ENCODE results near the gene IQCH. TPM values are rescaled to one million over a fixed set of nuclear protein-coding genes. Genes with fewer than 3 reads are reported as not detected.
"Not testable (repeated sequence)": the region's sequence is repeated elsewhere in the genome, so short reads cannot be mapped to it uniquely, and the experiment has no call there.

Gene IQCH
- total RNA-seq, 2 donors from 2014 or later = 3.6 to 3.7 TPM

DNA sequence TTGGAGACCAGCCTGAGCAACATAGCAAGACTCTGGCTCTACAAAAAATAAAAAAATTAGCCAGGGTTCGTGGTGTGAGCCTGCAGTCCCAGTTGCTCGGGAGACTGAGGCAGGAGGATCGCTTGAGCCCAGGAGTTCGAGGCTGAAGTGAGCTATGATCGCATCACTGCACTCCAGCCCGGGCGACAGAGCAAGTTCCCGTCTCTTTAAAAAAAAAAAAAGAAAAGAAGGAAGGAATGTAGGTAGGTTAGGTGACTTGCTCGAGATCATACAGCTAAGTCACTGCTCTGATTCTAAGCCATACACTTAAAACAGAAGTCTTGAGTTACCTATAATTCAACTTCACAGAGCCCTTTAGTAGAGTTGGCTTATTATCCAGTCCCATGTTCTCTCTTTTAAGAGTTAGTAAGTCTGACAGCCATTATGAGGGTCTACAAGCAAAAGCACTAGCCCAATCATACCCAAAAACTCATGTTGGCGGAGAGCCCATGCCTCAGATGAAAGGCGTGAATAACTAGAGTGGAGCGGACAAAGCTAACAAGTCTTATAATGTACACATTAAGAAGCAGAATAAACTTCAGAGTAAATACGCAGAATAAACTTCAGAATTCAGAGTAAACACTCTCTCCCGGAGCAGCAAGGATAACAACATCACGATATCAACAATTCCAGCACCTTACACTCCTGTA lies 893 bp upstream of the IQCH start:
- Mint-ChIP-seq H3K27me3 (ENCODE audit: low read depth) (peaks cover 17% of the 10 kb centered on the region), H3K27ac (peak overlapping the region; percentile 97), H3K4me1 (ENCODE audit: low read depth) (peaks cover 53% of the 10 kb centered on the region), H3K4me3 (peak overlapping the region; percentile 97), H3K36me3 (ENCODE audit: insufficient read depth in 2 of 2) (peaks cover 5 to 8% of the 10 kb centered on the region in 2 donors), H3K9me3 (no peaks in the 10 kb centered on the region)
- ATAC-seq (replicated peaks in 1 of 2) (no peak), DNase-seq (no peak)

DNA sequence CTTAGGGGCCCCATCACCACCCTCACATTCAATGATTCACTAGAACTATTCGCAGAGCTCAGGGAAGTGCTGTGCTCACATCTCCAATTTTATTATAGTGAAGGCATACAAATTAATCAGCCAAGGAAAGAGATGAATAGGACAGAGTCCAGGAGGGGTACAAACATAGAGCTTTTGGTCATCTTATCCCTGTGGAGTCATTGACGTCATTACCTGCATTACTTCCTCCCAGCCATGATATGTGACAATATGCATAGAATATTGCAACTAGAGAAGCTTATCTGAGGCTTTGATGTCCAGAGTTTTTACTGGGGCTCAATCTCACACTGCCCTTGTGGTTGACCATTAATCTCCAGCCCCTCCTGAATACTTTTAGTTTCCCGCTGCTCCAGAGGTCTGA lies 1.5 kb downstream of the IQCH start:
- no peaks in the 10 kb centered on the region for H3K9me3 Mint-ChIP-seq
- H3K27ac Mint-ChIP-seq = no peak overlapping the region

DNA sequence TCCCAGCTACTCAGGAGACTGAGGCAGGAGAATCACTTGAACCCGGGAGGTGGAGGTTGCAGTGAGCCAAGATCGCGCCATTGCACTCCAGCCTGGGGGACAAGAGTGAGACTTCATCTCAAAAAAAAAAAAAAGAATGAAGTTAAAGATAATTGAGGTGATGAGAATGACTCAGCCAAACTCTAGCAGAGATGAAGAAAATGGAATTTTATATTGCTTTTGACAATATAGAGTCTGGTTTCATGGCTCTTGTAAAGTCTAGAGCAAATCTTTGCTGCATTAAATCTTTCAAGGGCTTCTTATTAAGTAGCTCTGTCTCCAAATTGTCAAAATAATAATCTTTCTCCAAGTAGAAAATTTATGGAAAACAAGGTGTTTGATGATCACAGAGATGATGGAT lies 3.8 kb downstream of the IQCH start:
- H3K4me3 Mint-ChIP-seq; H3K9me3 Mint-ChIP-seq; H3K27ac Mint-ChIP-seq; H3K36me3 Mint-ChIP-seq (ENCODE audit: insufficient read depth in 2 of 2); DNase-seq; ATAC-seq (replicated peaks in 1 of 2): not testable (repeated sequence)
- Mint-ChIP-seq H3K27me3 (ENCODE audit: low read depth) (peaks cover 17% of the 10 kb centered on the region), H3K4me1 (ENCODE audit: low read depth) (peaks cover 16% of the 10 kb centered on the region)

More for the DNA sequence above, 1.5 kb downstream of the IQCH start:
- Mint-ChIP-seq H3K27me3 (ENCODE audit: low read depth) (peaks cover 17% of the 10 kb centered on the region), H3K36me3 (ENCODE audit: insufficient read depth in 2 of 2) (peaks cover 3 to 6% of the 10 kb centered on the region in 2 donors), H3K4me1 (ENCODE audit: low read depth) (peaks cover 38% of the 10 kb centered on the region), H3K4me3 (peak overlapping the region; percentile 77 to 97)
- DNase-seq (no peak), ATAC-seq (replicated peaks in 1 of 2) (no peak)

DNA sequence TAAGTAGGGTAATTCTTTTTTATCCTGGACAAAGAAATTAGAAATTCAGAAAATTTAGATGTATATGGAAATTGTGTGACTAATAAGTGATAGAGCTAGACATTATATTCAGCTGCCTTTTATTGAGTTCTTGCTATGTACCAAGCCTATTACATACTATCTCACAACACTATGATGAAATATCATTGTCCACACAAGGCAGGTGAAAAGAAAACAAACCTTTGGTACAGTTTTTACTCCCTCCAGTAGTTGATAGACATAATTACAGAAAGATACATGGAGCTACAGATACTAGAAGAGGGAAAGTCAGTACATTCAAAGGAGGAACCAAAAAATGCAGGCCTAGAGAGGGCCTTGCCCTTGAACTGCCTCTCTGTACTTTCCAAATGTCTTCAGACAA lies 4.8 kb downstream of the IQCH start:
- Mint-ChIP-seq H3K27ac (no peak overlapping the region), H3K9me3 (no peaks in the 10 kb centered on the region)
- no peak for ATAC-seq (replicated peaks in 1 of 2)

DNA sequence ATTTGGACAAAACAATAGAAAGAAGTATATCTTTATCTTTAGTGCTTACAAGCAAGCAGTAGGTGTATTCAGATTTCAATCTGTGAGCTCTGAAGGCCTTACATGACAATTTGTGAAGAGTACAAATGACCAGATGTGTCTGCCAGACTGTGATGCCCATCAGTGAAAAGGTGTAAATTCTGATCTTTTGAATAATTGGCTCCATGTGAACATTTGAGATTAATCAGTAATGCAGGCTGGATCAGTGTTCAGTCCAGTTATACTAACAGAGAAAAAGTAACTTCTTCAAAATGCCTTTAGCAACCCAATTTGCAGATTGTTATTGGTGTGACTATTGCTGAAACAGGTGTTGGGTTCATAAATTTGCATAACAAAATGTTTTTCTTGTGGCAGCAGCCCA lies 5.2 kb downstream of the IQCH start:
- H3K9me3 Mint-ChIP-seq = no peaks in the 10 kb centered on the region
- peaks cover 17% of the 10 kb centered on the region for H3K27me3 Mint-ChIP-seq (ENCODE audit: low read depth)
- H3K27ac Mint-ChIP-seq = no peak overlapping the region
- DNase-seq (no peak), ATAC-seq (replicated peaks in 1 of 2) (no peak)
- H3K36me3 Mint-ChIP-seq (ENCODE audit: insufficient read depth in 2 of 2) = peaks cover 0 to 1% of the 10 kb centered on the region in 2 donors
- H3K4me3 Mint-ChIP-seq = no peak overlapping the region
- peaks cover 12% of the 10 kb centered on the region for H3K4me1 Mint-ChIP-seq (ENCODE audit: low read depth)

More for the DNA sequence above, 4.8 kb downstream of the IQCH start:
- Mint-ChIP-seq H3K27me3 (ENCODE audit: low read depth) (peaks cover 17% of the 10 kb centered on the region), H3K4me1 (ENCODE audit: low read depth) (peaks cover 14% of the 10 kb centered on the region), H3K4me3 (no peak overlapping the region), H3K36me3 (ENCODE audit: insufficient read depth in 2 of 2) (peaks cover 0 to 3% of the 10 kb centered on the region in 2 donors)
- DNase-seq = no peak

DNA sequence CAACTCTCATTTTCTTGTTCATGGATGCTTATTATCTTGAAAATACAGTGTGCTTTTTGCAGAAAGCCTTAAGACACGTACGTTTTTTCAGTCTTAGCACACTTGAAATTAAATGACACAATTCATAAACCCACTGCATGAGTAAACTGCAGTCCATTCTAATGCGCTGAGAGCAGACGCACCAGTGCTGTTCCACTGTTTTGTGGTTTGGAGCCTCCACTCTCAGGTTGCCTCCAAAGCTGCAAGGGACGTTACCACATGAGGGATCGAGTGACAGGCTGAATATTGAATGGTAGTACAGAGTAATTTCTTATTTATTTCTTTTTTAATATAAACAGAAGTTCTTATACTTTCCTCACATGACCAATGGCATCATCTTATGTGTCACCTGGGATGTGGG lies 12.3 kb downstream of the IQCH start:
- Mint-ChIP-seq H3K4me3 (no peak overlapping the region), H3K9me3 (no peaks in the 10 kb centered on the region), H3K36me3 (ENCODE audit: insufficient read depth in 2 of 2) (no peaks in the 10 kb centered on the region), H3K27me3 (ENCODE audit: low read depth) (peaks cover 5% of the 10 kb centered on the region), H3K27ac (no peak overlapping the region), H3K4me1 (ENCODE audit: low read depth) (peaks cover 10% of the 10 kb centered on the region)
- DNase-seq = no peak
- peak in 1 of 2 donors; percentile 19 for ATAC-seq (replicated peaks in 1 of 2)

DNA sequence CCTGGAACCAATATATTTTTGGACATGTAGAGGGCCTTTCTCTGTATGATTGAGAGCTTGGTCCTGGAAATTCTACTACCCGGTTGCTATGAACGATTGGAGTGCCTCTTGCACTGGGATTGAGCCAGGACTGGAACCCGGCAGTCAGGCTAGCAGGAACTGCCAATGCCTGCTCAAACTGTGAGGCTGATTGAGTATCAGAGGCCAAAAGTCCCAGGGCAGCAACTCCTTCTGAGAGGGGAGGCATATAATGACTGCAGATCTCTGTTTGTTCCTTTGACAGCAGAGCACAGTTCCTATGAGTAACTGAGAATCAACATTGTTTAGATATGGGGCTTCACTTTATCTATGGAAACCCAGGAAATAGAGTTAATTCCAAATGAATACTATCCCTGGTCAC lies 12.9 kb downstream of the IQCH start:
- Mint-ChIP-seq H3K4me1 (ENCODE audit: low read depth) (peaks cover 10% of the 10 kb centered on the region), H3K9me3 (no peaks in the 10 kb centered on the region), H3K36me3 (ENCODE audit: insufficient read depth in 2 of 2) (no peaks in the 10 kb centered on the region), H3K27me3 (ENCODE audit: low read depth) (peaks cover 5% of the 10 kb centered on the region), H3K27ac (no peak overlapping the region), H3K4me3 (no peak overlapping the region)
- ATAC-seq (replicated peaks in 1 of 2) = no peak
- no peak for DNase-seq

DNA sequence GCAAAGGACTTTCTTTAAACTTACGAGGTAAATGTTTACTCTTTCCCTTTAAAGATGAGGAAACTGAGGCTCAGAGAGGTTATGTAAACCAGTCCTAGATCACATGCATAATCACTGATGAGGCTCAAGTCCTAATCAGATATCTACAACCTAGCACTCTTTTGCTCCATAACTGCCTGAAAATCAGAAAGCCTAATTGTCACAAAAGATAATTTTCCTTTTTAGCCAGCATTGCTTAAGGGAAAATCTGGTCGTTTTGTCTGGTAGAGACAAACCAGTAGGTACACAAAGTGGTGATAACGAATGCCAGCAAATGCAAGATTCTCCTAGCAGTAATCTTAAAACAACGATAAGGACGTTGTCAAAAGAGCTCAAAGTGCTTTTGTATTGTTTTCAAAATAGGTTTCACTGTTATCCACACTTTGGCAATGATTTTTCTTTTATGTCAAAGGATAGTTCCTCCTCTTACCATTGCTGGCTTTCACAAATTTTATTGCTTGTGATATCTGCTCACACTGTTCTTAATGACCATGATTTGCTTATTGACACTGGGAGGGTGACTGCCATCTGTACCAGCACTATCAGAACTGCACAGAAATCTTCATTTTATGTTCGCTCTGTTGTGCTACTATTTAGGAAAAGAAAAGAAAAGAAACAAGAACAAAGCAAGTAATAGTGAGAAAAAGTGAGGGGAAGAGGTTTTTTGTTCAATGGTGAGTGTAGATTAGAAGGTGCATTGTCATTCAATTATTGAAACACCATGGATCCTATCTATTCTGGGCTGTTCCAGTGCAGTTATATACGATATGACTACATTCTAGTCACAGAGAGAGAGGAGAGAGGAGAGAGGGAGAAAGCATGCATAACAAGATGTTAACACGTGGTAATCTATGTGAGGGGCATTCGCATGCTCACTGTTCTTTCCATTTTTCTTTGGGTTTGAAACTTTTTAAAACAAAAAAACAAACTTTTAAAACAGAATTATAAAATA lies 13.7 kb downstream of the IQCH start:
- ATAC-seq (replicated peaks in 1 of 2) = no peak
- H3K4me1 Mint-ChIP-seq (ENCODE audit: low read depth) = peaks cover 10% of the 10 kb centered on the region

DNA sequence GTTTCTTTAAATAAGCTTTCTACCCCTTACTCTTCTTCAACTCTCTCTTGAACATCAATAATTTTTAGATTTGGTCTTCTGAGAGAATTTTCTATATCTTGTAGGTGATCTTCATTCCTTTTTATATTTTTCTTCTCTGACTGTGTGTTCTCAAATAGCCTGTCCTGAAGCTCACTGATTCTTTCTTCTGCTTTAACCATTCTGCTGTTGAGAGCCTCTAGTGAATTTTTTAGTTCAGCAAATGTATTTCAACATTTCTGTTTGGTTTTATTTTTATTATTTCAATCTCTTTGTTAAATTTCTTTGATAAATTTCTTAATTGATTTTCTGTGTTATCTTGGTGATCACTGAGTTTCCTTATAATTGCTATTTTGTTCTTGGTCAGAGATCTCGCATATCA lies 19.6 kb downstream of the IQCH start:
- H3K4me3 Mint-ChIP-seq = no peak overlapping the region
- ATAC-seq (replicated peaks in 1 of 2) = no peak
- no peak for DNase-seq
- H3K27me3 Mint-ChIP-seq (ENCODE audit: low read depth) = peaks cover 22% of the 10 kb centered on the region
- H3K27ac Mint-ChIP-seq = no peak overlapping the region
- peaks cover 4 to 6% of the 10 kb centered on the region in 2 donors for H3K36me3 Mint-ChIP-seq (ENCODE audit: insufficient read depth in 2 of 2)
- H3K4me1 Mint-ChIP-seq (ENCODE audit: low read depth) = no peaks in the 10 kb centered on the region
- H3K9me3 Mint-ChIP-seq = peaks cover 6 to 8% of the 10 kb centered on the region in 2 donors

More for the DNA sequence above, 13.7 kb downstream of the IQCH start:
- Mint-ChIP-seq H3K27me3 (ENCODE audit: low read depth) (peaks cover 5% of the 10 kb centered on the region), H3K4me3 (no peak overlapping the region), H3K27ac (no peak overlapping the region), H3K36me3 (ENCODE audit: insufficient read depth in 2 of 2) (no peaks in the 10 kb centered on the region), H3K9me3 (no peaks in the 10 kb centered on the region)
- DNase-seq = no peak

DNA sequence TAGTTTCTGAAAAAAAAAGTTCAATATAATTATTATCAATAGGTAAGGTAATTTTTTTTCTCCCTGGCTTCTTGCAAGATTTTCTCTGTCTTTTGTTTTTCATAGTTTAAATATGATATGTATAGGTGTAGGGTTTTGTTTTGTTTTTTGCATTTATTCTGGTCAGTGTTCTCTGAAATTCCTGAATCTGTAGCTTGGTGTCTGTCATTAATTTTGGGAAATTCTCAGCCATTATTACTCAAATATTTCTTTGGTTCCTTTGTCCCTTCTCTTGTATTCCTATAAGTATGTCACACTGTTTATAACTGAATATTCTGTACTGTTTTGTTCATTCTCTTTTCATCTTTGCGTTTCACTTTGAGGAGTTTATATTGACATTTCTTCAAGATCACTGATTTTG lies 22.1 kb downstream of the IQCH start:
- peaks cover 17% of the 10 kb centered on the region for H3K27me3 Mint-ChIP-seq (ENCODE audit: low read depth)
- no peak for ATAC-seq (replicated peaks in 1 of 2)
- no peak for DNase-seq
- no peak overlapping the region for H3K27ac Mint-ChIP-seq
- H3K4me1 Mint-ChIP-seq (ENCODE audit: low read depth) = no peaks in the 10 kb centered on the region
- peaks cover 6 to 8% of the 10 kb centered on the region in 2 donors for H3K9me3 Mint-ChIP-seq
- H3K36me3 Mint-ChIP-seq (ENCODE audit: insufficient read depth in 2 of 2) = peaks cover 4 to 6% of the 10 kb centered on the region in 2 donors
- H3K4me3 Mint-ChIP-seq = no peak overlapping the region

DNA sequence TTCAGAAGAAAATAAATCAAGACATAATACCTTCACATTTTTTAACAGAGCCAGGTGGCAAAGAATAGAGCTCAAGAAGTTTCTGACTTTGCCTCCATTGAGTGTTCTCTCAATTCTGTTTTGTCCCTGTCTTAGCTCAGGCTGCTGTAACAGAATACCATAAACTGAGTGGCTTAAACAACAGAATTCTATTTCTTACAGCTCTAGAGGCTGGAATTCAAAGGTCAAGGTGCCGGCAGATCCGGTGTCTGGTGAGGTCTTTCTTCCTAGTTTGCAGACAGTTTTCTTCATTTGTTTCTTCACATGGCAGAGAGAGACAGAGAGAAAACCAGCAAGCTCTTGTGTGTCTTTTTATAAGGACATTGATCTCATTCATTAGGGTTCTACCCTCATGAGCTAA lies 25.6 kb downstream of the IQCH start:
- Mint-ChIP-seq H3K9me3 (no peaks in the 10 kb centered on the region), H3K4me1 (ENCODE audit: low read depth) (no peaks in the 10 kb centered on the region), H3K27me3 (ENCODE audit: low read depth) (peaks cover 11% of the 10 kb centered on the region), H3K36me3 (ENCODE audit: insufficient read depth in 2 of 2) (peaks cover 0 to 2% of the 10 kb centered on the region in 2 donors), H3K27ac (no peak overlapping the region), H3K4me3 (no peak overlapping the region)
- DNase-seq = no peak
- no peak for ATAC-seq (replicated peaks in 1 of 2)

DNA sequence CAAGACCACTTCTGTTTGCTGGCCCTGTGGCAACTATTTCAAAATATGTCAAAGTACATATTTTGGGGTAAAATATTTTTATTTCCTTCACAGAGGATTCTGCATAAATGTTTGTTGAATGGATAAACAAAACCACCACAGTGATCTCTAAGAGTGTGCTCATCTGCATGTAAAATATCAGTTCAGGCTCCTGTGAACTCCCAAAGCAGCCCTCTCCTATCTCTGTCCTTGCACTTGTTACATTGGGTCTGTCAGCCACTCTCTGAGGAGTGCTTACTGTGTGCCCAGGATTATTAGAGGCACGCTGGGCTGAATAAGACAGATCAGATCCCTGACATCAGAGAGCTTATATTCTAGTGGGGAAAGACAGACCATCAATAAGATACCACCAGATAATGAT lies 27.1 kb downstream of the IQCH start:
- H3K36me3 Mint-ChIP-seq (ENCODE audit: insufficient read depth in 2 of 2) = peaks cover 2% of the 10 kb centered on the region in 2 donors
- no peak for DNase-seq
- H3K4me1 Mint-ChIP-seq (ENCODE audit: low read depth) = no peaks in the 10 kb centered on the region
- ATAC-seq (replicated peaks in 1 of 2) = no peak
- H3K9me3 Mint-ChIP-seq = peaks cover 2 to 5% of the 10 kb centered on the region in 2 donors
- H3K4me3 Mint-ChIP-seq = no peak overlapping the region
- H3K27ac Mint-ChIP-seq = no peak overlapping the region
- peaks cover 15% of the 10 kb centered on the region for H3K27me3 Mint-ChIP-seq (ENCODE audit: low read depth)

DNA sequence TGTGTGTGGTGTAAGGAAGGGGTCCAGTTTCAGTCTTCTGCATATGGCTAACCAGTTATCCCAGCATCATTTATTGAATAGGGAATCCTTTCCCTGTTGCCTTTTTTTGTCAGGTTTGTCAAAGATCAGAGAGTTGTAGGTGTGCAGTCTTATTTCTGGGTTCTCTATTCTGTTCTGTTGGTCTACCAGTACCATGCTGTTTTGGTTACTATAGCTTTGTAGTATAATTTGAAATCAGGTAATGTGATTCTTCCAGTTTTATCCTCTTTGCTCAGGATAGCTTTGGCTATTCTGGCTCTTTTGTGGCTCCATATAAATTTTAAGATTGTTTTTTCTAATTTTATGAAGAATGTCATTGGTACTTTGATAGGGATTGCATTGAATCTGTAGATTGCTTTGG lies 31.0 kb downstream of the IQCH start:
- not testable (repeated sequence) for H3K27me3 Mint-ChIP-seq (ENCODE audit: low read depth); H3K9me3 Mint-ChIP-seq; ATAC-seq (replicated peaks in 1 of 2); H3K27ac Mint-ChIP-seq; DNase-seq; H3K36me3 Mint-ChIP-seq (ENCODE audit: insufficient read depth in 2 of 2); H3K4me3 Mint-ChIP-seq; H3K4me1 Mint-ChIP-seq (ENCODE audit: low read depth)

All from activated T-cell treated with anti-CD3 and anti-CD28 coated beads, Interleukin-2, amount 50 U/mL, for 72 hours (primary cell).